Liver (tissue), 9 donors: Measurements from ENCODE around the gene SEMA3B. TPM values are rescaled to one million over a fixed set of nuclear protein-coding genes. Genes with fewer than 3 reads are reported as not detected.

Experiments used
- DNase-seq: peaks from one replicate; pipeline ENCODE4 v3.0.0-alpha.2; 2017; ENCODE audit warnings: low spot score
- H3K27ac ChIP-seq, 2 donors: one replicate each; pipeline ENCODE4 v1.7.0; 2013; ENCODE audit warnings: inconsistent platforms in 2 of 2, low read length in 2 of 2, control low read depth in 1 of 2, low read depth in 1 of 2, mild to moderate bottlenecking in 1 of 2
- H3K27me3 ChIP-seq, 4 donors: one replicate each; pipeline versions ENCODE4 v1.6.1 to v1.7.0; 2013; ENCODE audit warnings: low read length in 3 of 4, inconsistent platforms in 1 of 4, mild to moderate bottlenecking in 1 of 4, moderate library complexity in 1 of 4; ENCODE audit not compliant: control insufficient read depth in 4 of 4, insufficient read depth in 4 of 4
- H3K36me3 ChIP-seq, 4 donors: one replicate each; pipeline versions ENCODE4 v1.6.1 to v1.7.0; 2013; ENCODE audit warnings: low read length in 3 of 4, mild to moderate bottlenecking in 3 of 4, low read depth in 1 of 4, moderate library complexity in 1 of 4; ENCODE audit not compliant: control insufficient read depth in 4 of 4, insufficient read depth in 3 of 4
- H3K4me1 ChIP-seq, 4 donors: one replicate each; pipeline versions ENCODE4 v1.6.1 to v1.7.0; 2013; ENCODE audit warnings: low read length in 3 of 4, mild to moderate bottlenecking in 3 of 4, moderate library complexity in 1 of 4; ENCODE audit not compliant: control insufficient read depth in 4 of 4, insufficient read depth in 4 of 4
- H3K4me3 ChIP-seq, 3 donors: one replicate each; pipeline versions ENCODE4 v1.6.1 to v1.7.0; 2013; ENCODE audit warnings: low read length in 3 of 3, control low read depth in 1 of 3, low read depth in 1 of 3, mild to moderate bottlenecking in 1 of 3
- H3K9ac ChIP-seq, 2 donors: one replicate each; pipeline ENCODE4 v1.7.0; 2013; ENCODE audit warnings: low read length in 2 of 2, mild to moderate bottlenecking in 2 of 2, moderate library complexity in 2 of 2, control low read depth in 1 of 2, low read depth in 1 of 2
- H3K9me3 ChIP-seq, 4 donors: one replicate each; pipeline versions ENCODE4 v1.6.1 to v1.7.0; 2013; ENCODE audit warnings: low read length in 3 of 4; ENCODE audit not compliant: control insufficient read depth in 4 of 4
- EGR1 ChIP-seq, 2 donors: IDR thresholded peaks; 2 replicates each; pipeline ENCODE4 v1.6.1; 2016 to 2018; ENCODE audit warnings: antibody characterized with exemption in 2 of 2, low read depth in 2 of 2
- FOXA1 ChIP-seq: IDR thresholded peaks from 2 replicates; pipeline ENCODE4 v1.6.1; 2016; ENCODE audit warnings: antibody characterized with exemption
- FOXA2 ChIP-seq: IDR thresholded peaks from 2 replicates; pipeline ENCODE4 v1.6.1; 2016; ENCODE audit warnings: antibody characterized with exemption
- GABPA ChIP-seq, 2 donors: IDR thresholded peaks in 1 of 2; conservative IDR thresholded peaks in 1 of 2; 2 replicates each; pipeline ENCODE4 v1.6.1; 2016; ENCODE audit warnings: antibody characterized with exemption in 2 of 2, mild to moderate bottlenecking in 1 of 2, moderate library complexity in 1 of 2
- HNF4A ChIP-seq, 2 donors: conservative IDR thresholded peaks; 2 replicates each; pipeline ENCODE4 v1.6.1; 2016; ENCODE audit warnings: antibody characterized with exemption in 2 of 2, mild to moderate bottlenecking in 2 of 2
- HNF4G ChIP-seq: IDR thresholded peaks from 2 replicates; pipeline ENCODE4 v1.6.1; 2016; ENCODE audit warnings: antibody characterized with exemption
- JUND ChIP-seq, 2 donors: IDR thresholded peaks; 2 replicates each; pipeline ENCODE4 v1.6.1; 2016; ENCODE audit warnings: antibody characterized with exemption in 2 of 2
- NR2F2 ChIP-seq: IDR thresholded peaks from 2 replicates; pipeline ENCODE4 v1.6.1; 2016; ENCODE audit warnings: antibody characterized with exemption
- RAD21 ChIP-seq, 2 donors: IDR thresholded peaks; 2 replicates each; pipeline ENCODE4 v1.6.1; 2016; ENCODE audit warnings: antibody characterized with exemption in 2 of 2, mild to moderate bottlenecking in 2 of 2
- RXRA ChIP-seq, 2 donors: IDR thresholded peaks; 2 replicates each; pipeline ENCODE4 v1.6.1; 2017 to 2018; ENCODE audit warnings: antibody characterized with exemption in 2 of 2, mild to moderate bottlenecking in 1 of 2
- SP1 ChIP-seq: IDR thresholded peaks from 2 replicates; pipeline ENCODE4 v1.6.1; 2018; ENCODE audit warnings: antibody characterized with exemption, mild to moderate bottlenecking
- TAF1 ChIP-seq: conservative IDR thresholded peaks from 2 replicates; pipeline ENCODE4 v1.6.1; 2016; ENCODE audit warnings: antibody characterized with exemption, mild to moderate bottlenecking
- YY1 ChIP-seq: IDR thresholded peaks from 2 replicates; pipeline ENCODE4 v1.6.1; 2016; ENCODE audit warnings: antibody characterized with exemption, mild to moderate bottlenecking
- WGBS: extraction: QIAGEN DNeasy Blood & Tissue Kit; methylation state at CpG from one replicate; pipeline ENCODE4 v1.1.7; 2013; 5-methylcytosine and 5-hydroxymethylcytosine counted together
- polyA plus RNA-seq, 2 donors: library from polyadenylated mRNA; stranded (reverse) in 1 of 2; unstranded in 1 of 2; fragments of 200-250 nt in 1 of 2; fragments of >200 nt in 1 of 2; fragmentation: Nextera tagmentation in 1 of 2; extraction: Ambion mirVana in 1 of 2; gene quantifications; one replicate each; pipeline versions ENCODE4 v1.2.1 to v1.2.3, GENCODE V29; 2013 to 2015
- total RNA-seq, 2 donors: library from RNA; depleted of rRNA; stranded (reverse); fragments of >200 nt; gene quantifications; one replicate each; pipeline ENCODE4 v1.2.3, GENCODE V29; 2014
- TF ChIP-seq, protein P1 (sequence below): IDR thresholded peaks from 2 replicates; pipeline ENCODE4 v1.6.1; 2016; ENCODE audit warnings: antibody characterized with exemption
- TF ChIP-seq, protein P2 (sequence below): fragments of 150-350 bp; IDR thresholded peaks from 2 replicates; pipeline ENCODE4 v1.5.1; 2017; ENCODE audit warnings: improper control_type of control experiment, low read depth, low read length; ENCODE audit not compliant: missing input control
- TF ChIP-seq, protein P3 (sequence below): IDR thresholded peaks from 2 replicates; pipeline ENCODE4 v1.6.1; 2016; ENCODE audit warnings: antibody characterized with exemption
- TF ChIP-seq, protein P4 (sequence below): IDR thresholded peaks from 2 replicates; pipeline ENCODE4 v1.6.1; 2016; ENCODE audit warnings: antibody characterized with exemption, mild to moderate bottlenecking
- TF ChIP-seq, protein P5 (sequence below): IDR thresholded peaks from 2 replicates; pipeline ENCODE4 v1.6.1; 2016; ENCODE audit warnings: antibody characterized with exemption
- donor health status: healthy.
- donor health status: healthy.
- donor health status: healthy.
- donor health status: healthy.
- donor health status: healthy.

The SEMA3B gene
- total and polyA plus RNA-seq, 4 donors, result 0.40 to 1.5 (median 0.93) TPM

DNA sequence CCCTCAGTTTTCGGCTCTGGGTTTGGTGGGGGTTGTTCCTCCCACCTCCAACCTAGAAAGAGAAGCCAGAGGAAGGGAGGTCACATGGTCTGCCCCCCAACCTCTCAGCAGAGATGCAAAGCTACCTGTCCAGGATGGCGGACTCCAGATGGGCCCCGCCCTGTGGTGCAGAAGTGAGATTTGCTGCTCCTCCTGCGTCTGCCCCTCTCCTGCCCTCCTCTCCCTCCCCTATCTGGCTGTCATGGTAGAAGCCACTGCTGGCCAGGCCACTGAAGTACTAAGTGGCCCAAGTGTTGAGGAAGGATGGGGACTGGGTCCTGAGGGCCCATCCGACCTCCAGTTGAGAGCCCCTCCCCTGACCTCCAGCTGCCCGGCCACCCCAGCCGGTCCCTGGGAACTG, 2.1 kb upstream of the SEMA3B start:
- DNase-seq, result no peak
- H3K4me1 ChIP-seq, result peaks cover 0 to 33% (median 9%) of the 10 kb centered on the region in 4 donors
- no peaks in the 10 kb centered on the region for H3K9me3 ChIP-seq
- no peaks in the 10 kb centered on the region for H3K27me3 ChIP-seq
- TF ChIP-seq FOXA2 (no peak), EGR1 (IDR thresholded peaks at IDR 0.05; ENCODE audit: low read depth in 2 of 2) (no peak), RXRA (IDR thresholded peaks at IDR 0.05) (no peak), FOXA1 (no peak), RAD21 (IDR thresholded peaks at IDR 0.05) (no peak)
- TF ChIP-seq, protein P1, sequence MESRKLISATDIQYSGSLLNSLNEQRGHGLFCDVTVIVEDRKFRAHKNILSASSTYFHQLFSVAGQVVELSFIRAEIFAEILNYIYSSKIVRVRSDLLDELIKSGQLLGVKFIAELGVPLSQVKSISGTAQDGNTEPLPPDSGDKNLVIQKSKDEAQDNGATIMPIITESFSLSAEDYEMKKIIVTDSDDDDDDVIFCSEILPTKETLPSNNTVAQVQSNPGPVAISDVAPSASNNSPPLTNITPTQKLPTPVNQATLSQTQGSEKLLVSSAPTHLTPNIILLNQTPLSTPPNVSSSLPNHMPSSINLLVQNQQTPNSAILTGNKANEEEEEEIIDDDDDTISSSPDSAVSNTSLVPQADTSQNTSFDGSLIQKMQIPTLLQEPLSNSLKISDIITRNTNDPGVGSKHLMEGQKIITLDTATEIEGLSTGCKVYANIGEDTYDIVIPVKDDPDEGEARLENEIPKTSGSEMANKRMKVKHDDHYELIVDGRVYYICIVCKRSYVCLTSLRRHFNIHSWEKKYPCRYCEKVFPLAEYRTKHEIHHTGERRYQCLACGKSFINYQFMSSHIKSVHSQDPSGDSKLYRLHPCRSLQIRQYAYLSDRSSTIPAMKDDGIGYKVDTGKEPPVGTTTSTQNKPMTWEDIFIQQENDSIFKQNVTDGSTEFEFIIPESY, result no peak
- TF ChIP-seq, protein P2, sequence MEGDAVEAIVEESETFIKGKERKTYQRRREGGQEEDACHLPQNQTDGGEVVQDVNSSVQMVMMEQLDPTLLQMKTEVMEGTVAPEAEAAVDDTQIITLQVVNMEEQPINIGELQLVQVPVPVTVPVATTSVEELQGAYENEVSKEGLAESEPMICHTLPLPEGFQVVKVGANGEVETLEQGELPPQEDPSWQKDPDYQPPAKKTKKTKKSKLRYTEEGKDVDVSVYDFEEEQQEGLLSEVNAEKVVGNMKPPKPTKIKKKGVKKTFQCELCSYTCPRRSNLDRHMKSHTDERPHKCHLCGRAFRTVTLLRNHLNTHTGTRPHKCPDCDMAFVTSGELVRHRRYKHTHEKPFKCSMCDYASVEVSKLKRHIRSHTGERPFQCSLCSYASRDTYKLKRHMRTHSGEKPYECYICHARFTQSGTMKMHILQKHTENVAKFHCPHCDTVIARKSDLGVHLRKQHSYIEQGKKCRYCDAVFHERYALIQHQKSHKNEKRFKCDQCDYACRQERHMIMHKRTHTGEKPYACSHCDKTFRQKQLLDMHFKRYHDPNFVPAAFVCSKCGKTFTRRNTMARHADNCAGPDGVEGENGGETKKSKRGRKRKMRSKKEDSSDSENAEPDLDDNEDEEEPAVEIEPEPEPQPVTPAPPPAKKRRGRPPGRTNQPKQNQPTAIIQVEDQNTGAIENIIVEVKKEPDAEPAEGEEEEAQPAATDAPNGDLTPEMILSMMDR, result no peak
- H3K9ac ChIP-seq, result no peak overlapping the region
- WGBS, result 75% methylated on average over 7 of the region's 7 CpGs
- H3K4me3 ChIP-seq, result peak overlapping the region in 1 of 3 donors; percentile 12
- no peaks in the 10 kb centered on the region for H3K36me3 ChIP-seq
- peak overlapping the region; percentile 15 to 48 for H3K27ac ChIP-seq

DNA sequence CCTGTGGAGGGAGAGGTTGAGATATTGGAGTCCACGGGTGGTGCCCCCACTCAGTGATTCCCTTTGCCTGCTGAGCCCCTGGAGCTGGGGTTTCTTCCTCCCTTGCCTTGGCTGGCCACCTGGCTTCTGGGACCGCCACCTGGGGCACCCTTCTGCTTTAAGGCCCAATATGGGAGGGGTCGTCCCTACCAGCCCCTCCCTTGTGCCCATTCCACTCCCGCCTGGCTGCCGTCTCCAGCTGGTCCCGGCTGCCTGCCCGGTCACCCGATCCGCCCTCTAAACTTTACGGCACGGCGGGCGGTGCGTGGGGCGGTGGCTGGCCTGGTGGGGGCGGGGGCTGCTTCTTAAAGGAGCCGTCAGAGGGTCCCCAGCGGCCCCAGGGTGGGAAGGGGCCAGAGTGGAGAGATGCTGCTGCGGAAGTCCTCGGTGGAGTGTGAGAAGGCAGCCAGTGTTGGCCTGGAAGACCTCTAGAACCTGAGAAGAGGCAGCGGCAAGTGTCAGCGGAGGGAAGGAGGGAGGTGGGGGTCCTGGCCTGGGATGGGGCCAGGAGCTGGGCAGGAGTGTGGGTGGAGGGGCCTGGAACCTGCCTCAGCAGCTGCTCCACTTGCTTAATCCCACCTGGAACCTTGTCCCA, 1.6 kb upstream of the SEMA3B start:
- H3K27me3 ChIP-seq, result no peaks in the 10 kb centered on the region
- no peaks in the 10 kb centered on the region for H3K9me3 ChIP-seq
- 12% methylated on average over 22 of the region's 22 CpGs for WGBS
- no peaks in the 10 kb centered on the region for H3K36me3 ChIP-seq
- peak overlapping the region; percentile 15 to 48 for H3K27ac ChIP-seq
- DNase-seq, result no peak
- no peak for TF ChIP-seq TAF1
- TF ChIP-seq EGR1 (IDR thresholded peaks at IDR 0.05; ENCODE audit: low read depth in 2 of 2), result no peak
- TF ChIP-seq, protein P3, sequence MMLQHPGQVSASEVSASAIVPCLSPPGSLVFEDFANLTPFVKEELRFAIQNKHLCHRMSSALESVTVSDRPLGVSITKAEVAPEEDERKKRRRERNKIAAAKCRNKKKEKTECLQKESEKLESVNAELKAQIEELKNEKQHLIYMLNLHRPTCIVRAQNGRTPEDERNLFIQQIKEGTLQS, result no peak
- TF ChIP-seq RXRA (IDR thresholded peaks at IDR 0.05), result peak; percentile 19 to 25
- TF ChIP-seq FOXA1, result no peak
- TF ChIP-seq FOXA2, result no peak
- TF ChIP-seq RAD21 (IDR thresholded peaks at IDR 0.05), result no peak
- TF ChIP-seq, protein P2, result no peak
- no peak for TF ChIP-seq NR2F2
- TF ChIP-seq HNF4A (conservative IDR thresholded peaks at IDR 0.05), result peak in 1 of 2 donors; percentile 25
- no peak for TF ChIP-seq HNF4G
- no peak for TF ChIP-seq JUND (IDR thresholded peaks at IDR 0.05)
- TF ChIP-seq, protein P1, result no peak
- TF ChIP-seq, protein P4, sequence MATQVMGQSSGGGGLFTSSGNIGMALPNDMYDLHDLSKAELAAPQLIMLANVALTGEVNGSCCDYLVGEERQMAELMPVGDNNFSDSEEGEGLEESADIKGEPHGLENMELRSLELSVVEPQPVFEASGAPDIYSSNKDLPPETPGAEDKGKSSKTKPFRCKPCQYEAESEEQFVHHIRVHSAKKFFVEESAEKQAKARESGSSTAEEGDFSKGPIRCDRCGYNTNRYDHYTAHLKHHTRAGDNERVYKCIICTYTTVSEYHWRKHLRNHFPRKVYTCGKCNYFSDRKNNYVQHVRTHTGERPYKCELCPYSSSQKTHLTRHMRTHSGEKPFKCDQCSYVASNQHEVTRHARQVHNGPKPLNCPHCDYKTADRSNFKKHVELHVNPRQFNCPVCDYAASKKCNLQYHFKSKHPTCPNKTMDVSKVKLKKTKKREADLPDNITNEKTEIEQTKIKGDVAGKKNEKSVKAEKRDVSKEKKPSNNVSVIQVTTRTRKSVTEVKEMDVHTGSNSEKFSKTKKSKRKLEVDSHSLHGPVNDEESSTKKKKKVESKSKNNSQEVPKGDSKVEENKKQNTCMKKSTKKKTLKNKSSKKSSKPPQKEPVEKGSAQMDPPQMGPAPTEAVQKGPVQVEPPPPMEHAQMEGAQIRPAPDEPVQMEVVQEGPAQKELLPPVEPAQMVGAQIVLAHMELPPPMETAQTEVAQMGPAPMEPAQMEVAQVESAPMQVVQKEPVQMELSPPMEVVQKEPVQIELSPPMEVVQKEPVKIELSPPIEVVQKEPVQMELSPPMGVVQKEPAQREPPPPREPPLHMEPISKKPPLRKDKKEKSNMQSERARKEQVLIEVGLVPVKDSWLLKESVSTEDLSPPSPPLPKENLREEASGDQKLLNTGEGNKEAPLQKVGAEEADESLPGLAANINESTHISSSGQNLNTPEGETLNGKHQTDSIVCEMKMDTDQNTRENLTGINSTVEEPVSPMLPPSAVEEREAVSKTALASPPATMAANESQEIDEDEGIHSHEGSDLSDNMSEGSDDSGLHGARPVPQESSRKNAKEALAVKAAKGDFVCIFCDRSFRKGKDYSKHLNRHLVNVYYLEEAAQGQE, result no peak
- no peak for TF ChIP-seq GABPA (IDR thresholded peaks at IDR 0.05 in 1 of 2, conservative IDR thresholded peaks at IDR 0.05 in 1 of 2)
- TF ChIP-seq SP1, result peak; percentile 32
- no peak for TF ChIP-seq YY1
- TF ChIP-seq, protein P5, sequence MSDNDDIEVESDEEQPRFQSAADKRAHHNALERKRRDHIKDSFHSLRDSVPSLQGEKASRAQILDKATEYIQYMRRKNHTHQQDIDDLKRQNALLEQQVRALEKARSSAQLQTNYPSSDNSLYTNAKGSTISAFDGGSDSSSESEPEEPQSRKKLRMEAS, result no peak
- H3K4me1 ChIP-seq, result peaks cover 0 to 34% (median 9%) of the 10 kb centered on the region in 4 donors
- peak overlapping the region in 1 of 3 donors; percentile 12 for H3K4me3 ChIP-seq
- H3K9ac ChIP-seq, result no peak overlapping the region
